LHCN-M2 (cell line): Measurements from ENCODE around the gene SSBP2. TPM values are rescaled to one million over a fixed set of nuclear protein-coding genes. Genes with fewer than 3 reads are reported as not detected.

Experiments
- DNase-seq: peaks from one replicate; pipeline ENCODE4 v3.0.0-alpha.2; 2012; ENCODE audit warnings: low read depth
- total RNA-seq: library from RNA; depleted of rRNA; stranded (reverse); fragments of >200 nt; gene quantifications from 2 replicates; pipeline ENCODE4 v1.2.3, GENCODE V29; 2014

The SSBP2 gene
- total RNA-seq, 1 experiment from 2014 or later: 27.2 TPM

DNA sequence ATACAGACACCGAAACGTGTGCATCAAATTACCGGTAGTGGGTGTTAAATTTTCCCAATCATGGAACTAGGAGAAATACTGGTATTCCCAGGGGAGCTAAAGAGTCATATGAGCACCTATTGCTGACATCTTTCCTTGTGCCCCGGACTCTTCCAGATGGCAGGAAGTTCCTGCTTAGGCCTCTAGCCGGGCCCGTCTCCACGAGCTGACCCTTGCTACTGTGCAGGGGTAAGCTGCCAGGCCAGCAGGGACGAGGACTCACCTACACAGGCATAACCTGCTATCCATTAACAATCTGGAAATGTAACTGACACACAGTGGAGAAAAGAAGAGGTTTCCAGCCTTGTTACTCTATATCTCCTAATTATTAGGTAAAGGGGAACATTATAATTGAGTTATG lies 16.2 kb upstream of the SSBP2 start:
- no peak for DNase-seq

DNA sequence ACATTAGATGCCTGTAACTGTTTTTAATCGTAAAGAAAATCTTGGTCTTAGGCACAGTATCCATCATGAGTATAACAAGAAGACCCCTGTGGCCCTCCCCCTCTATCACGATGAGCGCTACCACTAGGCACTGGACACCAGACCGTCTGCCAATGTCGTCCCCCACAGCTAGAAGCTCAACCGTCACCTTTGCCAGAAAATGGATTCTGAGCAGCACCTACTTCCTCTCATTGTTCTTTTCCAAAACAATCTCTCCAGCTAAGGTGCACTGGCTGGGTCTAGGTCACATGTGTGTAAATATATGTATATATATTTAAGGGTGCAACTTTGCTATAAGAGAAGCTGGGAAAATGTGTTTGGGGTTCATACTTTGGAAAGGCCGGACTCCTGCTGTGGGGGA lies 15.7 kb upstream of the SSBP2 start:
- no peak for DNase-seq

DNA sequence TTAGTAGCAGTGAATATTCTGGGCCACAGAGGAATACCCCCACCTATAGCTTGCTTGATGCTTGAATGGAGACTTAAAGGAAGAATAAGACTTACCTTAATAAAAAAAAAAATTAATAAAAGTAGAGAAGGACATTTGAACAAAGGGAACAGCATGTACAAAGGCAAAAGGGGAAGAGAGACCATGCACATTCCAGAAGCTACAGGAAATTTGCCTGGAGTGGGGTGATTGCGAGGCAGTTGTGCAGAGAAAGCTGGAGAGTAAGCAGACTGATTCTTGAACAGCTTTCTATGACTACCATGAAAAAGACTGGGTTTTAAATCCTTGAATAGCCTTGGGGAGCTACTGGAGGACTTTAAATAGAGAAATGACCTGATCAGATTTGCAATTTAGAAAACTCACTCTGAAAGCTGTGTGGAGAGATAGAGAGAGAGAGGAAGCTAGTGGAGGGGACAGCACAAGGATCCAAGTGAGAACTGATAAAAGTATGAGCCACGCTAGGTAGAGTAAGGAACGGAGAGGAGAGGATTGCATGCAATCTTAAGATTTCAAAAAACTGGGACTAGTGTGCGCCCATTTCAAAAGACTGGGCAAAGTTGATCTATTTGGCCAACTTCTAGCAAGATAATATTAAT lies 12.5 kb upstream of the SSBP2 start:
- DNase-seq: no peak

DNA sequence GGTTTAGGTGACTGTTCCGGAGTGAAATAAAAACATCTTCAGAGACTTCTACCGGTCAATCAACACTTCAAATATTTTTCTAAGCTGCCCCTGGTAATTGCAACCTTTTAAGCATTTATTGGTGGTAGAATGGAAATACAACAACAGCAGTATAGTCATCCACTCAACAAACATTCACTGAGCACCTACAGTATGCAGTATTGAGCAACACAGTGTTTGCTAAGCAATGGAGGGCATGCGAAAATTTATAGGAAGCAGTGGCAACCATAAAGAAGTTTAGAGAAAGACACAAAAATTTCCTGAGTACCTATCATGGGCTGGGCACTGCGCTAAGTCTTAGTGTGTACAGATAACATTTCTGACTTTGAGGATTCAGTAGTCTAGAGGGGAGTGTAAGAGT lies 12.0 kb upstream of the SSBP2 start:
- DNase-seq: no peak

DNA sequence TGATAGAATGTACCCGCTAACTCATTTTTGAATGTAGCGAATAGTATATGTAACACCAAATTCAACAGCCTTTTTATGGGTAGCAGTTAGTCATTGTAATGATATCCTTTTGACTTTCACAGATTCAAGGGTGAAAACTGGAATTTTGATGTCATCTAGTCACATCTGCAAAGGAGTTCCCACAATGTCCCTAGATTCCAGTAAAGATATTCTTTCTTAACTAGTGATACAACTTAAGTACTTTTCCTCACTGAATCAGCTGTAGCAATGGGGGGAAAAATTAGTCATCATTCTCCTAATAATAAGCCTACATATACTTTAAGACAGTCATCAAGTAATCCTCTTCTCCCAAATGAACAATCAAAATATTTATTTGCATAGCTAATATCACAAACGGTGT lies 11.5 kb upstream of the SSBP2 start:
- no peak for DNase-seq

DNA sequence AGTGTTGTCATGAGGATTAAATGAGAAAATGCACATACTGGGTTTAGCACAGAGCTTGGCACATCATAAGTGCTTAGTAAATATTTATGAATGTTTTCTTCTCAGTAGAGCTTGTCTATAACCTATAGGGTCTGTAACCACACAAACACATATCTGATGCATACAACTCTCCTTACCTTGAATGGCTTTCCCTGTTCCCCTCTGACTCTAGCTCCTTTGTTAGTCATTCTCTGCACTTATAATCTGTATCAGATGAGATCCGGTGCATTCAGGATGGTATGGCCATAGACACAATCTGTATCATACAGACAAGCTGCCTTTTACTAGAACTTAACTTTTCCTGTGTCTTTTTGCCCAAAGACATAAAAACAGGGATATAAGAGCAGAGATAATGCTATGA lies 11.1 kb upstream of the SSBP2 start:
- DNase-seq: no peak

DNA sequence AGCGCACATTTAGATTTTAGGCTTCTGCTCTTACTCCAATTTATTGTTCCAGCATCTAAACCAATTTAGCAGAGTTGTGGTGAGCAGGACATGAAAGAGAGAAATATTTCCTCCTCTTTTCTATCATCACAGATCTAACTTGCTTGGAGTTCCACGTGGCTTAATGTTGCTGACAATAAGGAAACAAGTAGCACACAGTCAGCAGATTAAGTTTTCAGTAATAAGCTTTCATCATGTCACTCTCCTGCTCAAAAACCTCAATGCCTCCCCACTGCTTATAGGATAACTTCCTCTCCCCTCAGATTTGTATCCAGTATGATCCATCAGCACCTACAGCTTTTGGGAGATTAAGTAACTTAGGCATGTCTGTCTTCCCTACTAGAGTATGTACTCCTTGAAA lies 10.4 kb upstream of the SSBP2 start:
- DNase-seq: no peak

DNA sequence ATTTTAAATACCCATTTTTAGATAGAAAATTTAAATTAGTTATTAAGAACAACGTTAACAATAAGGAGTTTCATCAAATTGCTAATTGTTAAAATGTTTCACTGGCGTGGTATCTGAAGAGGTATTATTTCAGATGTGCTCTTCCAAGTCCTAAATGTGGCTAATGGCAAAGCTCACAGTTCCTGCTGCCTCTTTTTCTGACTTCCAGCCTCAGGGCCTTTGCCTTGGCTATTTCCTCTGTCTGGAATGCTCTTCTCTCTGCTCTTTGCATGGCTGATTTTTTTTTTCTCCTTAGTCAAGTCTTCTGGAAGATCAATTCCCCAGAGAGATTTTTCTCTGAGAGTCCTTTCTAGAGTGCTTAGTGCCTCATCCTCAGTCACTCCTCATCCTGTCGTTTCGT lies 9.6 kb upstream of the SSBP2 start:
- no peak for DNase-seq

DNA sequence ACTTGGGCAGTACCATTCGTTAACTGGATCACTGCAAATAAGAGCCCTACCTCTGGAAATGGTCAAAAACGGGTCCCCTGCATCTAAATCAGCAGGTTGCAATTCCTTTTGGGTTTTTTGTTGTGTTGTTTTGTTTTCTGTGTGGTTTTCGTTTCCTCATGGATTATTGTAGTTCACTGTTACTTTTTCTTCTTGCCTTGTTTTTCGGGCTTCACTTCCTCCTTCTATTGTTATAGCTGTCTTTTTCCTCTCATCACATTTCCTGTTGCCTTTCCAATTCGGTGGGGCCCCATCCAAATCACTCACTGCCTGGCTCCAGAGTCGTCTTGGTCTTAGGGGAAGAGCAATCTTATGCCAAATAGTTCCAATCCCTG lies 8.7 kb upstream of the SSBP2 start:
- DNase-seq: no peak

DNA sequence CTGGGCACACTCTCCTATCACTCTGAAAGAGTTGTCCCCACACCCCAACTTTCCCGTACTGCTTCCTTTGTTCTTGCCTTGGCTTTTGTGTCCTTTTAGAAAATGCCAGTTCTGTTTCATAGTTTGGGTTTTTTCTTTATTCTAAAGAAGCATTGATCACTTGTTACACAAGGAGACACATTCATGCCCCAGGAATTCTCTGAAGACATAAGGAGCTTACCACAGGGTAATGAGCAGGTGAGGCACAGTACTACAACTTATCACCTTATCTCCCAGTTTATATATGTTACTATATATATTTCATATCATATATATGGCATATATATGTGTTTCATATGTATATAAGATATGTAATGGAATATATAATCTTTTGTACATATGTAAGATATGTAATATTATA lies 6.5 kb upstream of the SSBP2 start:
- DNase-seq: no peak

DNA sequence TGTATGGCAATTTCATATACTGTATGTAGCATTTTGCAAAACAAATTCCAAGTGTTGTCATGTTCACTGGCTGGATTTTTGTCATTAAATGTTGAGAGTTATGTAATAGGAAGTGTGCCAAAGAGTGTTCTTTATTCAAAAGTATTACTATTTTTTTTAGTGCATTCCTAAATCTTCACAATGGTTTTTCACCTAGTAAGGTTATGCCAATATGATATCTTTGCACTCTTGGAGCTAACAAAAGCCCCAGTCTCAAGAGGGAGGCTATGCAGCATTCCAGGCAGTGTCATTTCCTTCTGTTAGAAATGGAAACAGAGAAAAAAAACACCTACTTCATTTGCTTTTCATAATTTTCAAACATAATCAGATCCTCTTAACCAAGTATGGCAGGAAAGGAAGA lies 5.1 kb upstream of the SSBP2 start:
- no peak for DNase-seq

DNA sequence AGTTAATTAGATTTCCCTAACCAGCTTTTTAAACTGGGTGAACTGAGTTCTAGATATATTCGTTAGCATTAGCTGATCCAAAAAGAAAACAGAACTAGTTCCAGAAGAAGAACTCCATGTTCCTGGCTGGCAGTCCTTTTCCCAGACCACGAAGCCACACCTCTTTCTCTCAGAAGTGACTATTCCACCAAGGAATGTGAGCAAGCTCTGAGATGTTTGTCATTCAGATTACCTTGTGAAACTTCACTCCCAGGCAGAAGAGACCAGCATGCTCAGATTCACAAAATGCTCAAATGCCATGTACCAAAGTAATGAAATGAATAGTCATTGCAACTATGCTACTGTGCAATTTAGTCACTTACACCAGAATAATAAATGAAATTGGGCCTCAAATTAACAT lies 4.4 kb upstream of the SSBP2 start:
- DNase-seq: peak; percentile 94

DNA sequence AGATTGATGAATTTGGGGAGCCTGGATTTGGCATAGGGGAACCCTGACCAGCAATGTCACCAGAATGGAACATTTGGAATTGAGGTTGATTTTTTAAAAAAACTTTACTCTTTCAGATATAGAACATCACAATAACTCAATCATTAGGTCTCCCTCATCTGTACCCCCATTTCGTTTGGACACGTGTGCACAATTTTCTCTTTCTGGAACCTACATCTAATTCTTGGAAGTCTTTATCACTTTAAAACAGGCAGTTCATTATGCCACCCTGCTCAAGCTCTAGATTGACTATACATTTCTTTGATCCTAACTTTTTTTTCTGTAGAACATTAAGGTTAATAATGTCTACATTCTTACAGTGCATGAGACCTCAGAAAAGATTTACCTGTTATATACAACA lies 3.7 kb upstream of the SSBP2 start:
- DNase-seq: no peak

DNA sequence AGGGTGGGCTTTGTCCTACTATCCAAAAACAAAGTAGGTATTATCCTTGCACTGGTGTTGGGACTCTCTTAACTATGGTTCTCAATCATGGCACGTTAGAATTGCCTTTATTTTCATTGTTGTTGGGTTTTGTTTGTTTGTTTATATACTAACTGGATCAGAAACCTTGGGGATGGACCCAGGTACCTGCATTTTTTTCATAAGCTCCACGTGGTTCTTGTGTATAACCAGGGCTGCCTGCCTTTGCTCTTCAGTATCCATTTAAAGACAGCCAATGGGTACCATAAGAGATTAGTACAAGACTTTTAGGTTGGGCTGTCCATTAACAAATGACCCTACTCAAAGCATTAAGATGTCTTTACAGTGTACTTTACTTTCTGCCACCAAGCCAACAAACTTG lies 2.5 kb upstream of the SSBP2 start:
- no peak for DNase-seq

DNA sequence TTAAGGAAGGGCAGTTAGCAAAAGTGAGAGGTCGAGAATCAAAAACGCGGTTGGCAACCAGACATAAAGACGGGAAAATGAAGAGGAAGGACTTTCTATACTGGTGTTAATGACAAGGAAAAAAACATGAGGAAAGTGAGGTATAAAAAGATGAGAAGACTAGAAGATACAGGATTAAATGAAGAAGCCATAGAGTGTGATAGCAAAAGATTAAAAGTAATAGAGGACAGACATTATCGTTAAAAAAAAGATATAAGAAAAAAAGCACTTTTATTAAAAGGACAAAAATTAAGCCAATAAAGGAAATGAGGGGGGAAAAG lies 1.7 kb upstream of the SSBP2 start:
- DNase-seq: no peak

DNA sequence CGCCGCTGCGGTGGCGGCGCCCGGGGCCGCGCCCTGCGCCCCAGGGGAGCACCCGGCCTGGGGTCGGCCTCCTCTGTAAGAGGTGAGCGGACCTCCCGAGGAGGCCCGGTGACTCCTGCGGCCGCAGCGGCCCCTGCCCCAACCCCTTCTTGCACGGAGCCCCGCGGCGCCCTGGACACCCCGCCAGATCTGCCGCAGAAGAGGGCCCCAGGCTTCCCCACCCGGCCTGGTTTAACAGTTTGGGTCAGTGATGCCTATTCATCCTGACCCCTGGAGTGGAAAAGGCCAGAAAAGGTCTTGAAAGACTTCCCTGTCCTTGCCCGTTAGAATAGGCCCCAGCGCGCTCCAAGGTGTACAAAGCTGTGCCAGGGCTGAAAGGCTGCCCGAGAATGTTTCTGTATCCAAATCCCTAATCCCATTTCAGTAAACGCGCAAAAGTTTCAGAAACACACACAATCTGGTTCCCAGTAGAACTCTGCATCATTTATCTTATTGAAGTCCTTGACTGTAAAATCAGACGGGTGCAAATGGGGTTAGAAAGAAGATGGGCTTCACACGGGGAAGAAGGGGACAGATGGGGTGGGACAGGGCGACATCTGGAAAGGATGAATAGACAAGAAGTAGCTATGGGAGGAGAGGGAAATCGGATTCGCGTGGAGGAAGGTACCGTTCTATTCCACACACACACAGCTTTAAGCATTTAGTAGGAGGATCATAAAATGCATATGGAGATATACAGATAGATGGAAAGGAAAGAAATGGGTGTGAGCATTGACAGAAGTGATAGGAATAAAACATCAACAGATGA lies 1.1 kb upstream of the SSBP2 start:
- peak; percentile 48 for DNase-seq

DNA sequence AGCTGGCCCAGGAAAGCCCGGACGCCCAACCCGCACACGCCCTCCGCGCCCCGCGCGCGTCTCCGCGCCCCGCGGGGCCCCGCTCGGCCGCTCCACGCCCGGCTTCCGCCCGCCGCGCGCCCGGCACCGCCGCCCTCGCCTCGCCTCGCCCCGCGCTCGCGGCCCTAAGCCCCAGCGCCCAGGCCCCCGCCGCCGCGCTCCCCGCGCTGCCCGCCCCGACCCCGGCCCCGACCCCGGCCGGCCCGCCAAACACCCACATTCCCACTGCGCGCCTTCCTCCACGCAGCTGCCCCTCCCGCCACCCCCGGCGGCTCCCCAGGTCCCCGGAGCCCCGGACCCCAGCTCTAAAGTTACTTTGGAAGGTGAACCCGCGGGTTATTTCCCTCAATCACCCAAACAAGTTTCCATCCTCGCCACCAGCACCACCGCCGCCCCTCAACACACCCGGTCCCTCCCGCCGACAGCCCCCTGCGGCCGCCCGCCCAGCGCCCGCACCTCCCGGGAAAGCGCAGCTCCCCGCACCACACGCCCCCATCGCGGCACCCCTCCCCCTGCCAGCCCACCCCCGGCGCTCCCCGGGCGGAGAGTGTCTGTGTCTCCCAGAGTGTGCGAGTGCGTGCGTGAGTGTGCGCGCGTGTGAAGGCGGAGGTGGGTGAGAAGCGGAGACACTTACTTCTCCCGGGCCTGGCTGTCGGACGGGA lies 439 bp downstream of the SSBP2 start:
- no peak for DNase-seq

DNA sequence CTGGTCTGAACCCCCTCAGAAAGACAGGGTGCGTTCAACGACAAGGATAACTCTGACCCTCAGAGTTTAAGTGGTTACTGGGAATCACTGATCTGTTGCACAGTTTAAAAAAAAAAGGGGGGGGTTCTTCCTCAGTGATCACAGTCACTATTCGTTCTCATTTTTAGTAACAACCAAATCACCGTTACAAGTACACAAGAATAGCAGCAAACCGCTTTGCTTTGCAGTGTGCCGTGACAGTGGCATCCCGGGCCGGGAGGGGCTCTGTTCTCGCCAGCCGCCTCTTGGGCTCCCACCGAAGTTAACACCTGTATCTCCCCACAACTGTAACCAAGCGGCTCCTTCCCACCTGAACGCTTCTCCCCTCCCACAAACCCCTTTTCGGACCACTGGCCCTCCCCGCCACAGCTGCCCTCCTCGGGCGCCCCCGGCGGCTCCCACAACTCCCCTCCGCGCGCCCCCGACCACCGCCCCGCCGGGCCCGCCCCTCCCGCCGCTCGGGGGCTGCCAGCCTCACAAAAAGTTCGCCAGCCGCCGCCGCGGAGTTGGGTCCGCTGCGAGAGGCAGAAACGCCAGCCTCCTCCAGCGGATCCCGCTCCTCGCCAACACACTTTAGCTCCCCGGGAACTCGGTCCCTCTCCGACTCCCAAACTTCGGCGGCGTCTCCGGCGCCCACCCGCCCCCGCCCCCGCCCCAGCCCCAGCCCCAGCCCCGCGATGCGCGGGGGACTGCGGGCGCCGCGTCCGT lies 1.2 kb downstream of the SSBP2 start:
- no peak for DNase-seq

DNA sequence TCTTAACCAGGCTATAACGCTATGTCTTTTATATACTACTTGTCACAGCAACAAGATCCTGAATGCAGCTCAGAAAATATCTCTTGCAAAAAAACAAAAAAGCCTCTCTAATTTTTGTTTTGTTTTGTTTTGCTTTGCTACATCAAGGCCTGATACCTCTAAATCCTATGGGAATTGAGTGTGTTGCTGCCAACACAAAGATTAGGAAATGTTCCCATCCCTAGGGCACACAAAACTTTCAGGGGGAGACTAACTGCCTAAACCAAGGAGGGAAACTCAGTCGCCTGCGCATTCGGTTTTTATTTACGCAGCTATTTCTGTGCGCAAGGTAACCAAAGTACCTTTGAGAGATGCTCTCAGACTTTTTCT lies 1.7 kb downstream of the SSBP2 start:
- no peak for DNase-seq

DNA sequence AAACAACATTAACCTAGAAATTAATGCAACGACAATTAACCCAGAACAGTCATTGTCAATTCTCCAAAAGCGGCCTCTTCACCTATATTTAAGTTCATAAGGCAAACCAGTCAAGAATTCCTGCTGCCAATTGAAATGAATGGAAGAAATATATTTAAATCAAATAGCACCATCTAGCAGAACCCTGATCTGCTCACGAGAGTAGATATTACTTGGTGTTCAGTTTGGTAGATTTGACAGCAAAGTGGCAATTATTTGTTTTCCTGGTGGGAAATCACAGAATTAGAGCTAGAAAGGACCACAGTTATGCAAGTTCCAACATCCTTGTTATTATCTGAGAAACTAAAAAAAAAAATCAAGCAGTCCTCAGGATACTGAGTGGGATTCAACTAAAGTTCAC lies 2.3 kb downstream of the SSBP2 start:
- DNase-seq: no peak

DNA sequence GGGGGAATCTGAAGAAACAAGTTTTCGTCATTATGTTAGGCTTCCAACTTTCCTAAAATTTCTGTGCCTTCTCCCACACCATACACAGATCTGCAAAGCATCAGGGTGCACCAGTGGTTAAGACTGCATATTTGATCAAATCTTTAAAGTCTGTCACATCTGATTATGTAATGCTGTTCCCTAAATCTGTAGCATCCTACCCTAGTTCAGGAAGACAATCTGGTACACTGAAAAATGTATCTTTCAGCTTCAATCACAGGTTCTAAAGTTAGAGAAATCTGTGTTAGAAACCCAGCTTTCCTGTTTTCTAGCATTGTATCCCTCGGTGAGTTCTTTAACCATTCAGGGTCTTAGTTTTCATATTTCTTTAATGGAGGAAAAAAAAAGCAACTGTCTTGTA lies 3.9 kb downstream of the SSBP2 start:
- no peak for DNase-seq

DNA sequence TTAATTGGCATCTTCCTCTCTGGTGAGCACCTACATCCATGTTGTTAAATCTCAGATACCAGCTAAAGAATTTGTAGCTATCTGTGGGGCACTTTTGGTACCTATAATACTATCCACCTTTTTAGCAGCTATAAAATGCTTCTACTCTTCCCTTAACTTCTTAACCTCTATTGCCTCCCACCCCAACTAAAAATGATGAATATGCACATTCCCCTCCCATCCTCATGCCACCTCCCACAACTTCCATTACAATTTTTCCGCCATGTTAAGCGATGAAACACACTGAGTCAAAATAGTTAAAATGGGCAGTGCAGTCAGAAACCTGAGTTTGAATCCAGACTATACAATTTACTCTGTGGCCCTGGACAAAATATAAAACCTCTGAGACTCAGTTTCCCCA lies 10.1 kb downstream of the SSBP2 start:
- no peak for DNase-seq

DNA sequence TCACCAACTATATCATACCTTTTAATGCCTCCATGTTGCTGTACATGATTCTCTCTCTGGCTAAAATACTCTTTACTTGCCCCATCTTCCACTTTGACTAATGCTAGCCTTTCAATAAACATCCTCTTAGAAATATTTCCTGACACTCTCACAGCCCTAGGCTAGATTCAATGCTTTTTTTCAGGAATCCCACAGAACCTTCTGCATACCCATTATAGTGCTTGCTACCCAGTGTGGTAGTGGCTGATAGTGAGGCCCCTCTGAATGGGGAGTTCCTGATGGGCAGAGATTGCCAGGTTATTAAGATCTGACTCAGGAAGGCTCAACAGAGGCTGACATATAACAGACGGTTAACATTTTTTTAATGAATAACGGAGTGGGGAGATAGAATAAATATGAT lies 11.6 kb downstream of the SSBP2 start:
- DNase-seq: no peak
